Sigmoid colon (tissue), 4 donors: ENCODE results near the gene EMILIN2.

Source experiments
- POLR2A ChIP-seq, 2 donors: fragments of 450-650 bp; IDR thresholded peaks; one replicate each; pipeline ENCODE4 v1.6.1; 2016; ENCODE audit warnings: antibody characterized with exemption in 2 of 2, mild to moderate bottlenecking in 2 of 2, moderate library complexity in 2 of 2
- POLR2AphosphoS5 ChIP-seq, 4 donors: sonication (generic); formaldehyde crosslinking; IDR thresholded peaks; one replicate each; pipeline ENCODE4 v1.6.1; 2017; ENCODE audit warnings: antibody characterized with exemption in 4 of 4
- TF ChIP-seq, protein P1 (sequence below), 4 experiments: fragments of 450-650 bp in 3 of 4; fragments of 200-600 bp in 1 of 4; IDR thresholded peaks; one replicate each; pipeline ENCODE4 v1.5.1; 2016 to 2019; ENCODE audit warnings: antibody characterized with exemption in 4 of 4, mild to moderate bottlenecking in 3 of 4, moderate library complexity in 2 of 4

DNA sequence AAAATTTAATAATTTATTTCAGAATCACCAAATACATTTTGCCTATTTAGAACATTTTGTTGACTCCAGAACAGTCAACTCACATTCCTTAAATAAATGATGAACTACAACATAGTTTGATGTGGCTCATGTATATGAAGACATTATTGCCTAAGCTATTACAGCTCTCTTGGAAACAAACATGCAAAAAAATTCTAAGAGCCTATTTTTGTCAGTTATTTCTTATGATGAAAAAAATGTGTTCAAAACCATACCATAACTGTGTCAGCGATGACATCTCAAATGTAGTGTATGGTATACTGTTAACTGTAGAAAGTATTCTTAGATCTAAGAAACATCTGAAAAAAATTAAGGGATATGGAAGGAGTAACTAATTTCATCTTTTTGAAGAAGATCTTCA lies 6.3 kb upstream of the EMILIN2 start:
- TF ChIP-seq, protein P1, sequence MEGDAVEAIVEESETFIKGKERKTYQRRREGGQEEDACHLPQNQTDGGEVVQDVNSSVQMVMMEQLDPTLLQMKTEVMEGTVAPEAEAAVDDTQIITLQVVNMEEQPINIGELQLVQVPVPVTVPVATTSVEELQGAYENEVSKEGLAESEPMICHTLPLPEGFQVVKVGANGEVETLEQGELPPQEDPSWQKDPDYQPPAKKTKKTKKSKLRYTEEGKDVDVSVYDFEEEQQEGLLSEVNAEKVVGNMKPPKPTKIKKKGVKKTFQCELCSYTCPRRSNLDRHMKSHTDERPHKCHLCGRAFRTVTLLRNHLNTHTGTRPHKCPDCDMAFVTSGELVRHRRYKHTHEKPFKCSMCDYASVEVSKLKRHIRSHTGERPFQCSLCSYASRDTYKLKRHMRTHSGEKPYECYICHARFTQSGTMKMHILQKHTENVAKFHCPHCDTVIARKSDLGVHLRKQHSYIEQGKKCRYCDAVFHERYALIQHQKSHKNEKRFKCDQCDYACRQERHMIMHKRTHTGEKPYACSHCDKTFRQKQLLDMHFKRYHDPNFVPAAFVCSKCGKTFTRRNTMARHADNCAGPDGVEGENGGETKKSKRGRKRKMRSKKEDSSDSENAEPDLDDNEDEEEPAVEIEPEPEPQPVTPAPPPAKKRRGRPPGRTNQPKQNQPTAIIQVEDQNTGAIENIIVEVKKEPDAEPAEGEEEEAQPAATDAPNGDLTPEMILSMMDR (IDR thresholded peaks at IDR 0.05) = no peak
- TF ChIP-seq POLR2A (IDR thresholded peaks at IDR 0.05) (no peak), POLR2AphosphoS5 (IDR thresholded peaks at IDR 0.05) (no peak)
